Heart left ventricle (tissue), 13 donors: Measurements from ENCODE around the gene OR2V1.

Source experiments
- CTCF ChIP-seq, 12 donors: fragments of 200-600 bp; sonication (generic) in 4 of 12; IDR thresholded peaks; one replicate each; pipeline versions ENCODE4 v1.5.0 to v1.8.0; 2018 to 2022; ENCODE audit warnings: antibody characterized with exemption in 12 of 12, mild to moderate bottlenecking in 5 of 12
- POLR2A ChIP-seq, 2 donors: fragments of 450-650 bp; IDR thresholded peaks; one replicate each; pipeline ENCODE4 v1.6.1; 2017; ENCODE audit warnings: antibody characterized with exemption in 2 of 2, mild to moderate bottlenecking in 2 of 2, moderate library complexity in 2 of 2
- donor health status: ischemic (EF 13 %, LVEDD 7.1; RV severe dilation, severe dysfunction).
- donor health status: DM: no; HTN: yes; CAD: no.
- donor health status: DM: no; HTN: no; CAD: no.
- donor health status: ischemic (EF 25% LVEDD 6.9; RV normal size, moderate dysfunction).
- donor health status: ischemic (EF 25% LVEDD 5.7; RV mildly dilated, moderate dysfunction).
- donor health status: ischemic (EF 35%, LVEDD 5.7; RV mildly dilated, moderate dysfunction).
- donor health status: nonischemic (EF 11% LVEDD 7.7; RV severe dilation, severe dysfunction).
- donor health status: DM: yes; HTN: yes; CAD: no.
- donor health status: PGD.
- donor health status: ischemic (EF 29% LVEDD 5.4; RV normal size, mild dysfunction).
- donor health status: nonischemic (EF 23%, LVEDD 6.1; RV moderate dilation, normal function).

DNA sequence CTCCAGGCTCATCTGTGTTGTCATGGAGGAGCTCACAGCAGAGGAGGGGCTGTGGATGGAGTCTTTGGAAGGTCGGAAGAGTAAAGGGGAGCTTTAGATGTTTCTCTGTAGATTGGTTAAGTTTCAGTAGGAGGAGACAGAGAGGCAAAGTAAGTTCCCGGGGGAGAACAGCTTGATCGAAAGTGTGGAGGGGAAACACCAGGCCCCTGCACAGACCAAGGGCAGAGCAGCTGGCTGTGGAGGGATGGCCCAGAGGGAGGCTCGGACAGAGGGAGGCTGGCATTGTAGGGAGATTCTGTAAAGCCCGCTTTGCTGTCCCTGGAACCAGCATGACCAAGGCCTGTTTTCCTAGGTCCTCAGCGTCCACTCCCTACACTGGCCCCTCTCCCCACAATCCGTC lies 11.1 kb upstream of the OR2V1 start:
- TF ChIP-seq CTCF (IDR thresholded peaks at IDR 0.05): no peak
- no peak for TF ChIP-seq POLR2A (IDR thresholded peaks at IDR 0.05)
